GM18870 (cell line): Measurements from ENCODE around the gene APOB.

Experiments
- ATAC-seq: cut with Tn5 transposase; IDR thresholded peaks from one replicate; pipeline ENCODE4 v1.9.1; 2021; ENCODE audit warnings: moderate library complexity; ENCODE audit not compliant: unreplicated experiment

APOB gene

GRCh38 chr2:21050164-21050563 lies 6.3 kb upstream of the APOB start:
- ATAC-seq: no peak

GRCh38 chr2:21047141-21048009 lies 3.5 kb upstream of the APOB start:
- no peak for ATAC-seq

- ATAC-seq: no peak
Measured at GRCh38 chr2:21046506-21046905, 2.6 kb upstream of the APOB start.

GRCh38 chr2:21044694-21045371 lies 960 bp upstream of the APOB start:
- no peak for ATAC-seq

- ATAC-seq: peak; percentile 74
Measured at GRCh38 chr2:21042958-21043743, 722 bp downstream of the APOB start.

- ATAC-seq: no peak
Measured at GRCh38 chr2:21042708-21042957, 1.2 kb downstream of the APOB start.

GRCh38 chr2:21041943-21042707 lies 1.7 kb downstream of the APOB start:
- ATAC-seq: no peak

- ATAC-seq: no peak
Measured at GRCh38 chr2:21041462-21041861, 2.4 kb downstream of the APOB start.

GRCh38 chr2:21040468-21041377 lies 3.1 kb downstream of the APOB start:
- no peak for ATAC-seq

- no peak for ATAC-seq
Measured at GRCh38 chr2:21039979-21040467, 3.9 kb downstream of the APOB start.

GRCh38 chr2:21039080-21039556 lies 4.8 kb downstream of the APOB start:
- ATAC-seq: no peak

GRCh38 chr2:21038403-21039073 lies 5.3 kb downstream of the APOB start:
- ATAC-seq: no peak

GRCh38 chr2:21037671-21038108 lies 6.2 kb downstream of the APOB start:
- ATAC-seq: no peak

GRCh38 chr2:21036708-21037670 lies 6.9 kb downstream of the APOB start:
- no peak for ATAC-seq

- no peak for ATAC-seq
Measured at GRCh38 chr2:21035974-21036707, 7.7 kb downstream of the APOB start.

- no peak for ATAC-seq
Measured at GRCh38 chr2:21035282-21035973, 8.4 kb downstream of the APOB start.

GRCh38 chr2:21034972-21035279 lies 8.9 kb downstream of the APOB start:
- no peak for ATAC-seq
